HAP-1 (cell line): Measurements from ENCODE around the gene SYNM.
"Not testable (repeated sequence)": the region's sequence is repeated elsewhere in the genome, so short reads cannot be mapped to it uniquely, and the experiment has no call there.

Source experiments
- DNase-seq, 2 experiments: peaks; one replicate each; pipeline ENCODE4 v3.0.0-alpha.2; 2016 to 2020; ENCODE audit warnings: low spot score in 2 of 2
- H3K27me3 ChIP-seq: fragments of 250-450 bp; sonication (Bioruptor Pico); 2 replicates; pipeline ENCODE4 v1.5.1; 2020; ENCODE audit warnings: low read depth, mild to moderate bottlenecking, moderate library complexity
- H3K36me3 ChIP-seq: fragments of 250-450 bp; sonication (Bioruptor Pico); replicated peaks from 2 replicates; pipeline ENCODE4 v1.5.1; 2020; ENCODE audit warnings: mild to moderate bottlenecking
- H3K4me1 ChIP-seq: fragments of 250-450 bp; sonication (Bioruptor Pico); 2 replicates; pipeline ENCODE4 v1.5.1; 2020; ENCODE audit warnings: mild to moderate bottlenecking
- H3K4me3 ChIP-seq: fragments of 250-450 bp; sonication (Bioruptor Pico); 2 replicates; pipeline ENCODE4 v1.5.1; 2020; ENCODE audit warnings: mild to moderate bottlenecking, moderate library complexity
- H3K9me3 ChIP-seq: fragments of 250-450 bp; sonication (Bioruptor Pico); 2 replicates; pipeline ENCODE4 v1.5.1; 2020; ENCODE audit warnings: mild to moderate bottlenecking, moderate library complexity
- in situ Hi-C: fragments of 300-500 bp; cut with MboI; formaldehyde crosslinking; loops from 3 replicates; pipeline ENCODE4 v1.14.3; 2020; ENCODE audit warnings: low sequenced_read_pairs, inconsistent platforms, mixed read lengths

SYNM gene, protein sequence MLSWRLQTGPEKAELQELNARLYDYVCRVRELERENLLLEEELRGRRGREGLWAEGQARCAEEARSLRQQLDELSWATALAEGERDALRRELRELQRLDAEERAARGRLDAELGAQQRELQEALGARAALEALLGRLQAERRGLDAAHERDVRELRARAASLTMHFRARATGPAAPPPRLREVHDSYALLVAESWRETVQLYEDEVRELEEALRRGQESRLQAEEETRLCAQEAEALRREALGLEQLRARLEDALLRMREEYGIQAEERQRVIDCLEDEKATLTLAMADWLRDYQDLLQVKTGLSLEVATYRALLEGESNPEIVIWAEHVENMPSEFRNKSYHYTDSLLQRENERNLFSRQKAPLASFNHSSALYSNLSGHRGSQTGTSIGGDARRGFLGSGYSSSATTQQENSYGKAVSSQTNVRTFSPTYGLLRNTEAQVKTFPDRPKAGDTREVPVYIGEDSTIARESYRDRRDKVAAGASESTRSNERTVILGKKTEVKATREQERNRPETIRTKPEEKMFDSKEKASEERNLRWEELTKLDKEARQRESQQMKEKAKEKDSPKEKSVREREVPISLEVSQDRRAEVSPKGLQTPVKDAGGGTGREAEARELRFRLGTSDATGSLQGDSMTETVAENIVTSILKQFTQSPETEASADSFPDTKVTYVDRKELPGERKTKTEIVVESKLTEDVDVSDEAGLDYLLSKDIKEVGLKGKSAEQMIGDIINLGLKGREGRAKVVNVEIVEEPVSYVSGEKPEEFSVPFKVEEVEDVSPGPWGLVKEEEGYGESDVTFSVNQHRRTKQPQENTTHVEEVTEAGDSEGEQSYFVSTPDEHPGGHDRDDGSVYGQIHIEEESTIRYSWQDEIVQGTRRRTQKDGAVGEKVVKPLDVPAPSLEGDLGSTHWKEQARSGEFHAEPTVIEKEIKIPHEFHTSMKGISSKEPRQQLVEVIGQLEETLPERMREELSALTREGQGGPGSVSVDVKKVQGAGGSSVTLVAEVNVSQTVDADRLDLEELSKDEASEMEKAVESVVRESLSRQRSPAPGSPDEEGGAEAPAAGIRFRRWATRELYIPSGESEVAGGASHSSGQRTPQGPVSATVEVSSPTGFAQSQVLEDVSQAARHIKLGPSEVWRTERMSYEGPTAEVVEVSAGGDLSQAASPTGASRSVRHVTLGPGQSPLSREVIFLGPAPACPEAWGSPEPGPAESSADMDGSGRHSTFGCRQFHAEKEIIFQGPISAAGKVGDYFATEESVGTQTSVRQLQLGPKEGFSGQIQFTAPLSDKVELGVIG (N-terminal part only)

DNA sequence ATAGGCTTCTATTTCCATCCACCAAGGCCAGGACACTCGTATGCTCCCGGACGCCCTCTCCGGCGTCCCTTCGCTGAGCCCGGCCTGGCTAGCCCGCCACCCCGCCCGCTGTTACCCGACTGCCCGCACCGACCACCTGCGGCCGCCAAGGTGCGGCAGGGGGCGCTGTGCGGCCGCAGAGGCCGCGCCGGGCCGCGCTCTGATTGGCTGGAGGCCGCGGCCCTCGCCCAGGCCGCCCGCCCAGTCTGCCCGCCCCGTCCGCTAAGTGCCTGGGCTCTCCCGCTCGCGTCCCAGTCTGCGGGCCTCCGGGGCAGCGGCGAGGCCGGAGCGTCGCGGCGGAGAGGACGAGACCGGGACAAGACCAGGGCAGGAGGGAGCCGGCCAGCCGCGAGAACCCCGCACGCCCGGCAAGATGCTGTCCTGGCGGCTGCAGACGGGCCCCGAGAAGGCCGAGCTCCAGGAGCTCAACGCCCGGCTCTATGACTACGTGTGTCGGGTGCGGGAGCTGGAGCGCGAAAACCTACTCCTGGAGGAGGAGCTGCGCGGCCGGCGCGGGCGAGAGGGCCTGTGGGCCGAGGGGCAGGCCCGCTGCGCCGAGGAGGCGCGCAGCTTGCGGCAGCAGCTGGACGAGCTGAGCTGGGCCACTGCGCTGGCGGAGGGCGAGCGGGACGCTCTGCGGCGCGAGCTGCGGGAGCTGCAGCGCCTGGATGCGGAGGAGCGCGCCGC is at the start of gene SYNM:
TSS of gene SYNM (plus strand) at position 293 of the 726 bp plus-strand sequence. CDS start at position 413, 120 bp downstream.
- no peaks in the 10 kb centered on the region; the same call in 1 of the 2 replicates for H3K4me1 ChIP-seq
- in situ Hi-C loops = no loop called here
- no peaks in the 10 kb centered on the region for H3K36me3 ChIP-seq
- peak; percentile 77 to 88 for DNase-seq
- H3K27me3 ChIP-seq = no peaks in the 10 kb centered on the region
- H3K9me3 ChIP-seq = no peaks in the 10 kb centered on the region
- peak within 1 kb of the TSS; percentile 56 for H3K4me3 ChIP-seq

DNA sequence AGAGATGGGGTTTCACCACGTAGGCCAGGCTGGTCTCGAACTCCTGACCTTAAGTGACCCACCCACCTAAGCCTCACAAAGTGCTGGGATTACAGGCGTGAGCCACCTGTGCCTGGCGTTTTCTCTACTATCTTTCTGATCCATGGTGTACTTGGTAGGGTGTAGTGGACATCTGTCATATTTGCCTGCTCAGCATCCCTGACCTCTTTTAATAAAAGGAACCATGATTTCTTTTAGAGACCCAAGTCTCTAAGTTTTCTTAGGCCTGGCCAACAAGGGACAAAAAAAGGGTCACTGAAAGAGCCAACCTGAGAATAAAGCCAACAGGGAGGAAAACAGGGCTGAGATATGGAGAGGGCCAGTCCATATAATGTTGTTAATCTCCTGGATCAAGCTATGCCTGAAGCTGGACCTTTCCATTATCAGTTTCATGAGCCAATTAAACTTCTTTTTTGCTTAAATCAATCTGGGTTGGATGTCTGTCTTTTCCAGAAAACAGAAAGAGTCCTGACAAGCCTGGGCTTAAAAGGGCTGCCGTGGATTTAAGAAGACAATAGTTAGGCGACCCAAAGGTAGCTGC is 49.2 kb upstream of the SYNM start:
- H3K27me3 ChIP-seq = no peaks in the 10 kb centered on the region
- no peaks in the 10 kb centered on the region for H3K9me3 ChIP-seq
- no peak overlapping the region for H3K4me3 ChIP-seq
- no peak for DNase-seq
- no peaks in the 10 kb centered on the region for H3K36me3 ChIP-seq
- peaks cover 5% of the 10 kb centered on the region for H3K4me1 ChIP-seq
- in situ Hi-C loops = no loop called here

DNA sequence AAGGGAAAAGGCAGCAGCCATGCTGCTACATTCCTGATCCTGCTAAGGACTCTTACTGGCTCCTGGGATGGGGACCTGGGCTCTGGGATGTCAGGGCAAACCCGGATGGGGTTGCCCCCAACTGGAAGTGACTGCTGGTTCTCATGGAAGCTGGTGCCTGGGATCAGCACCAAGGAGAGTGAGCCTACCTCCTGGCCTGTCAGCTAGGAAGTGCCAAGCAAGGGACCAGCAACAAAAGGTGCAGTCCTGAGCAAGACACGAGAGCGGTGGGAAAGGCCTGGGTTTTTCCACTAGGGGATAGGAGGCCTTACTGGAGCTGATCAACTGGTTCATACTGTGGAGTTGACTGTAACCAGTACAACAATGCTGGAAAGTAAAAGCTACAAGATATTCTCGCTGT is 47.9 kb upstream of the SYNM start:
- no peak for DNase-seq
- peaks cover 5% of the 10 kb centered on the region for H3K4me1 ChIP-seq
- in situ Hi-C loops = no loop called here
- H3K4me3 ChIP-seq = no peak overlapping the region
- H3K27me3 ChIP-seq = no peaks in the 10 kb centered on the region
- no peaks in the 10 kb centered on the region for H3K9me3 ChIP-seq
- no peaks in the 10 kb centered on the region for H3K36me3 ChIP-seq

DNA sequence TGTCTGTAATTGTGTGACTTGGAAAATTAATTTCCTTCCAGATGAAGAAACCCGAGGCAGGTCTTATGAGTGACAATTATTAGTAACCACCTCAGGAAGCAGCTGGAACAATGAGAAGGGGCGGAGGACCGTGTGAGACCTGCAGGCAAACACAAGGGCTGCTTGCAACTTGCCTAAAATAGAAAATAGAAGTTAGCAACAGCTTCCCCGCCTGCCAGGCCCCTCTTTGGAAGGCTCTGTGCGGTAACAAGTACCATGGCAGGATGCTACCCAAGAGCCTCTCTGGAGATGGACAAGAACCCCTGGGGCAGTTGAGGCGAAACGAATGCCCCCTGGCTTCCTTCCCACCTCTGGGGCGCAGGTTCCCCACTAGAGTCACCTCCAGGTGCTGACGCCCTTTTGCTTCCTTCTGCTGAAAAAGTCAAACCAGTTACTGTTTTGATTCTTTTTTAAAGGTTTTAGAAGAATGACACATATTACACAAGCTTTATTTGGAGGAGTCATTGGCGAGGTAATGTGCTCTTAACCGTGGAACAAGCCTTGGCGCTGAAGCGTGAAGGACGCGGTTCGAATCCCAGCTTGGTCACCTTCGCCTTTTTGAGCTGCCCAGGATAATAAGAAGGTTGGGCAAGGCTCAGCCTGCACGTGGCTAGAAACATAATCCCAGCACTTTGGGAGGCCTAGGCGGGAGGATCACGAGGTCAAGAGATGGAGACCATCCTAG is 47.0 kb upstream of the SYNM start:
- in situ Hi-C loops = no loop called here
- no peak for DNase-seq
- no peak overlapping the region for H3K4me3 ChIP-seq
- no peaks in the 10 kb centered on the region for H3K36me3 ChIP-seq
- peaks cover 5% of the 10 kb centered on the region for H3K4me1 ChIP-seq
- H3K9me3 ChIP-seq = no peaks in the 10 kb centered on the region
- no peaks in the 10 kb centered on the region for H3K27me3 ChIP-seq

DNA sequence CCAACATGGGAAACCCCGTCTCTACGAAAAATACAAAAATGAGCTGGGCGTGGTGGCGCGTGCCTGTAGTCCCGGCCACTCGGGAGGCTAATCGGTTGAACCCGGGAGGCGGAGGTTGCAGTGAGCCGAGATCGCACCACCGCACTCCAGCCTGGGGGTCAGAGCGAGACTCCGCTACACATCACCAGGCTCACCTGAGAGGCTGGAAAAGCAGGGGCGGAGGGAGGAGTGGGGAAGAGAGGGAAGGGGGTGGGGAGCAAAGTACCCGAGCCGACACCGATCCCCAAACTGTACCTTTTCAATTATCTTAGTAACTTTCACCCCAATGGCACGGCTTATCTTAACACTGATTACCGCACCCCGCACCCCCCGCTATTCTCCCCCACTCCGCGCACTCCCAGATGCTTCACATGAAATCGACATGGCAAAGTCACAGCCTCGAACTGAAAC is 46.4 kb upstream of the SYNM start:
- Histone ChIP-seq H3K4me1 (peaks cover 5% of the 10 kb centered on the region), H3K4me3 (peak overlapping the region; percentile 14), H3K27me3 (no peaks in the 10 kb centered on the region), H3K9me3 (no peaks in the 10 kb centered on the region), H3K36me3 (no peaks in the 10 kb centered on the region)
- no peak for DNase-seq
- in situ Hi-C loops = no loop called here

DNA sequence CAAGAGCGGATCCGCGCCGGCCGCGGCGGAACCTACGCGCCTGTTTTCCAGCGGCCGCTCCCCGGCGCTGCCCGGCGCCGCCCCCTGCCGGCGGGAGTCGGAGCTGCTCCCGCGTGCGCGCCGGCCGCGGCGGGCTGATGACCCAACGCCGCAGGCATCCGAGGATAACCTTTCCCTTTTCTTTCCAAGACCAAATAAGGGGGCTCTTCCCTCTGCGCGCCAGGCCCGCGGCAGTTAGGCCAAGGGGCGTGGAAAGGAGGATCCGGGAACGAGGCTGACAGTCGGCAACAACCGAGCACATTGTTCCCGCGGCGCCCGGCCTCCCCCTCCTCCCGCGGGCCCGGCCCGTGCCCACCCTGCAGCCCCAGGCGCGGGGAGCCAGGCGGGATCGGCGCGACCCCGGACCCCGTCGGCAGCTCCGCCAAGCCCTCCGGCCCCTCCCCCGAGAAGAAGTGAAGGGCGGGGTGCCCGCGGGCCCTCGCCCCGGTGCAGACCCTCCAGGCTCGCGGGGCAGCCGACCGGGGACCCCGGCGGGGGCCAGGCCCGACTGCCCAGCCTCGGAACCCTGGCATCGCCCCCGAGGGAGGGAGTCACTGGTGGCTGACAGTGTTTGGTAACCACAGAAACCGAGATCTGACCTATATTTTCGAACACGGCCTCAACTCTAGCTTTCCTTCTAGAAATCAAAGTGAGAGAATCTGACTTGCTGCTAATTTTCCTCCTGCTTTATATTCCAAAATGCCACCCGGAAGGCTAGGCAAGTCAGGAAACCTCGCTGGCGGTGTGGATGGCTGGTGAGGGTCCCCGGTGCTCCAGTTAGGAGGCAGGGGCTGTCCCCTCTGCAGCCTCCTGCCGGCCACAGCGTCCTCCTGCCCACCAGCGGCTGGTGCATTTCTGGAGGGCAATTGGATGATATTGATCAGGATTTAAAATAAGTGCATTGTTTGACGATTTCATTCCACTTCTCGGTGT is 45.6 kb upstream of the SYNM start:
- DNase-seq = peak; percentile 52 to 80
- H3K36me3 ChIP-seq = no peaks in the 10 kb centered on the region
- peak overlapping the region; percentile 30 for H3K4me3 ChIP-seq
- no peaks in the 10 kb centered on the region for H3K27me3 ChIP-seq
- in situ Hi-C loops = no loop called here
- peaks cover 5% of the 10 kb centered on the region for H3K4me1 ChIP-seq
- no peaks in the 10 kb centered on the region for H3K9me3 ChIP-seq

DNA sequence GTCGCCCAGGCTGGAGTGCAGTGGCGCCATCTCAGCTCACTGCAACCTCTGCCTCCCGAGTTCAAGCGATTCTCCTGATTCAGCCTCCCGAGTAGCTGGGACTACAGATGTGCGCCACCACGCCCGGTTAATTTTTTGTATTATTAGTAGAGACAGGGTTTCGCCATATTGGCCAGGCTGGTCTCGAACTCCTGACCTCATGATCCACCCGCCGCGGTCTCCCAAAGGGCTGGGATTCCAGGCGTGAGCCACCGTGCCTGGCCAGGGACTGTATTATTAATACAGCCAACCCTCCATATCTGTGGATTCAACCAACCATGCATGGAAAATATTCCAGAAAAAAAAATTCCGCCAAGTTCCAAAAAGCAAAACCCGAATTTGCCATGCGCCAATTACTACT is 44.7 kb upstream of the SYNM start:
- not testable (repeated sequence) for H3K4me1 ChIP-seq, H3K4me3 ChIP-seq, H3K36me3 ChIP-seq, H3K27me3 ChIP-seq, DNase-seq, H3K9me3 ChIP-seq
- in situ Hi-C loops = loop anchor here (10.0 kb wide), 1 partner anchor 615 kb away; no protein-coding TSS in a partner anchor

DNA sequence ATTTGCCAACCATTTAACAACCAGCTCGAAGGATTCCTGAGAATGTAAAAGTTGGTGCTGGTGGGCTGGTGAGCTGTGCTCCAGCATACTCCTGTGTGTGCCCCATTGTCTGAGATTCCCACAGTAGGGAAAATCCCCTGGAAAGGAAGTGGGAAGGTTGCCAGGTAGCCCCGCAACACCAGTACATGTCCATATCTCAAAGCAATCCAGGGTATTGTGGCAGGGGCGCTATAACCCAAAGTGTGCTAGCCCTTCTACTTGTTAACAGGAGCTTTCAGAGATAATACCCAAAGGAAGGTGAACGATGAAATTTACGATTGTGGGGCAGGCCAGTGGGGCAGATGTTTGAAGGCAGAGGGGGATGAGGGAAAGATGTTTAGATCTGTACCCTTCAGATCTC is 42.7 kb upstream of the SYNM start:
- Histone ChIP-seq H3K4me3 (no peak overlapping the region), H3K27me3 (no peaks in the 10 kb centered on the region), H3K9me3 (no peaks in the 10 kb centered on the region), H3K4me1 (peaks cover 5% of the 10 kb centered on the region), H3K36me3 (no peaks in the 10 kb centered on the region)
- DNase-seq = no peak
- in situ Hi-C loops = loop anchor here (10.0 kb wide), 1 partner anchor 617 kb away; no protein-coding TSS in a partner anchor

DNA sequence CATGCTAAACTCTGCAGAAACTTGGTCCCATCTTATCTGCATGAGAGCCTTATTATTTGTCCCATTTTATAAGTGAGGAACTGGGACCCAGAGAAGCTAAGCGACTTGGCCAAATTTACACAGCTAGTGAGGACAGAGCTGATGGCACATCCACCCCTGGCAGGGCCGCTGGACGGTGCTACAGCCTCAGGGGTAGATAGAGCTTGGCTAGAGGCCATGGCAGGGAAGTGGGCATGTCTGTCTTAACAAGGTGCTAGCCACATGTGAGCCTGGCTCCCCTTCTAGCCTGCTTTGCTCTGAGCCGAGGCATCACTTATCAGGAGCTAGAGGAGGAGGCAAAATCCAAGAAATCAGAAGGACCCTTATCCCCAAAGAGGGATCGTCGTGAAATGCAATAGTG is 36.7 kb upstream of the SYNM start:
- Histone ChIP-seq H3K9me3 (no peaks in the 10 kb centered on the region), H3K36me3 (no peaks in the 10 kb centered on the region), H3K27me3 (no peaks in the 10 kb centered on the region), H3K4me3 (no peak overlapping the region), H3K4me1 (no peaks in the 10 kb centered on the region; the same call in 1 of the 2 replicates)
- no peak for DNase-seq
- in situ Hi-C loops = loop anchor here (10.0 kb wide), 1 partner anchor 623 kb away; no protein-coding TSS in a partner anchor

DNA sequence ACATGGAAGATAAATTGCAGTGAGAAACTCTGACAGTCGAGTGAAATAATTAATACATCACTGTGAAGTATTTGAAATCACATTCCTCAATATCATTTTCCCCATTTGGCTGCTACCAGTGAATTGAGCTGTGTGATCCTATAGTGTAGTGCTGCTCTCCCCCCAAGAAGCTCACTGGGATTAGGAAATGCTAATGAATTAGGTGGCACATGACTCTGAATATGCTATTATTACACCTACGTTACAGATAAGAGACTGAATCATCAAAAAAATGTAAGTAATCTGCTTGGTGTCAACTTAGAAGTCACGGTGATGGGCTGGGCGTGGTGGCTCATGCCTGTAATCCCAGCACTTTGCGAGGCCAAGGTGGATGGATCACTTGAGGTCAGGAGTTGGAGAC is 34.7 kb upstream of the SYNM start:
- in situ Hi-C loops = no loop called here
- no peaks in the 10 kb centered on the region; the same call in 1 of the 2 replicates for H3K4me1 ChIP-seq
- no peak for DNase-seq
- H3K36me3 ChIP-seq = no peaks in the 10 kb centered on the region
- H3K9me3 ChIP-seq = no peaks in the 10 kb centered on the region
- no peaks in the 10 kb centered on the region for H3K27me3 ChIP-seq
- H3K4me3 ChIP-seq = no peak overlapping the region

DNA sequence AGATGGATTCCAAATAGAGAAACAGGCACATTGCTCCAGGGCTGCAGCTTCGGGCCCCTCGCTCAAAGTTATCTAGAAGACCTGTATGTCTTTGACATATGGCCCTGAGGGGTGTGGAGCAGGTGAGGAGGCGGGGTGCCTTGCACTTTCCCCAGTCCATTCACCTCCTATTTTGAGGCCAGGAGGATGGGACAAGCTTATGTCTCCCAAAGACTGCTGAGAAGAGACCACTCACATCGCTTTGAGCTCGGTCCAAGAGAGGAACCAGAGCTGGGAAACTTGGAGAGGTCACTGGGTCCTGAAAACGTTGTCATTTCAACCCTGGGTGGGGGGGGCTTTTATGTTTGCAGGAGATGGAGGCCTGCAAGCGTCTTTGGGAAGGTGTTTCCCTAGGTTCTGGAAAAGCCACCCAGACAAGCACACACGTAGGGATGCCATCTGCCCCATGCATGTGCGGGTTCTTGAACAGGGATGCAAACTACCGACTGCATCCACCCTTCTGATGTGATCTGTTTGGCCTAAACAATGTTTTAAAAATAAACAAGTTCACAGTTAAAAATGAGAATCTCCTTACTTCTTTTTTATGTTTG is 33.7 kb upstream of the SYNM start:
- no peak overlapping the region for H3K4me3 ChIP-seq
- H3K9me3 ChIP-seq = no peaks in the 10 kb centered on the region
- H3K27me3 ChIP-seq = no peaks in the 10 kb centered on the region
- no peak for DNase-seq
- no peaks in the 10 kb centered on the region; the same call in 1 of the 2 replicates for H3K4me1 ChIP-seq
- H3K36me3 ChIP-seq = no peaks in the 10 kb centered on the region
- in situ Hi-C loops = no loop called here
